NCI-H1436 (cell line): ENCODE results near the gene BSND.

ENCODE experiments used
- DNase-seq: peaks from one replicate; lab custom pipeline; 2025; lab: John Stamatoyannopoulos, UW

Gene BSND

GRCh38 chr1:54991939-54992338 is 6.8 kb upstream of the BSND start:
- DNase-seq, result no peak

GRCh38 chr1:54993140-54993539 is 5.6 kb upstream of the BSND start:
- DNase-seq, result no peak

DNA sequence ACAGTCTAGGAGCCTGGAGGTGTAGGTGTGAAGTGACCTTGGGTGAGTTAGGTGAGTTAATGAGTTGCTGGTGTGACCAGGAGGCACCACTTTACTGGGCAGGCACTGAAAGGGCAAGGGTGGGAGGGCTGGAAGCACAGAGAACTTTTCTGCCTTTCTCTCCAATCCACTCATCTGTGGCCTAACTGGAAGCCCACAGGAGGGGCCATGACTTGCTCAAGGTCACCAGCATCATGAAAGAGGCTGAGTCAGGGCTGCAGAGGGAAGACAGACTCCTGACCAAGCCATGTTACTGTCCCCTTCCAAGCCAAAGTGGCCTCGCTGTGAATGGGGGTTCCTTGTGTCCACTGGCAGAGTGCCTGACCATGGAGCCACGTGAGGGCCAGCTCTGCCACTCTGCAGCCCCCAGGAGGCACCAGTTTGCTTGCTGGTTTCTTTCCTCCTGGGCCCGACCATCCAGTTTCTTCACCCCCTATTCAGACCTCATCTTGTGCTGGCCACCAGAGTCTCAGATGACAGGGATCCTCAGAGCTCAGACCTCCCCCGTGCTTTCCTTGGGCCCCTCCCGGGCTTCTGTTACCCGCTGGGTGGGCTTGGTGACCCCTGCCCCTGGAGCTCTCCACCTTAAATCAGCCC is 4.3 kb upstream of the BSND start:
- no peak for DNase-seq

DNA sequence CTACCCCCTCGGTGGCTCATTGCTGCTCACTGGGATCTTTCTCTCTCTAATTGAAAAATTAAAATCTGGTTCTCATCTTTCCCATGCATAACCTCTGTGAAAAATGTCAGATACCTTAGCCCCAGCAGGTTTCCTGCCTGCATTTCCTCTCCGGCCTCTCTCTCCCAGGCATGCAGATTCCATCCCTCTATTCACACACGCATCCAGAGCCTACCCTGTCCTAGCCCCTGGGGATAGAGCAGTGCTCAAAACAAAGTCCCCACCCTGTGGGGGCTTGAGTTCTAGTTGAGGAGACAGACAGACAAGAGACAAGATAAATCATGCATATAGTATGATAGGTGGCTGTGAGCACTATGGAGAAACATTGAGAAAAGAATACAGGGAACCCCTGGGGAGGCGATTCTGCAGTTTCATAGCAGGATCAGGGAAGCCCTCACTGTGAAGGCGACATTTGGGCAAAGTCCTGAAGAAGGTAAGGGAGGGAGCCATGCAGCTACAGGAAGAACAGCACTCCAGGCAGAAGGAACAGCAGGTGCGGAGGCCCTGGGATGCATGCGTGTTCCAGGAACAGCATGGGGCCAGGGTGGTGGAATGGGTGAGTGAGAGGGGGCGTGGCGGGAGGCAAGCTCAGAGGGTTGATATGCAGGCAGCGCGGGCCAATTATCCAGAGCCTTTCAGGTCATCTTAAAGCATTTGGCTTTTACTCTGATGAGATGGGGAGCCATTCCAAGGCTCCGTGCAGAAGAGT is 3.5 kb upstream of the BSND start:
- no peak for DNase-seq

DNA sequence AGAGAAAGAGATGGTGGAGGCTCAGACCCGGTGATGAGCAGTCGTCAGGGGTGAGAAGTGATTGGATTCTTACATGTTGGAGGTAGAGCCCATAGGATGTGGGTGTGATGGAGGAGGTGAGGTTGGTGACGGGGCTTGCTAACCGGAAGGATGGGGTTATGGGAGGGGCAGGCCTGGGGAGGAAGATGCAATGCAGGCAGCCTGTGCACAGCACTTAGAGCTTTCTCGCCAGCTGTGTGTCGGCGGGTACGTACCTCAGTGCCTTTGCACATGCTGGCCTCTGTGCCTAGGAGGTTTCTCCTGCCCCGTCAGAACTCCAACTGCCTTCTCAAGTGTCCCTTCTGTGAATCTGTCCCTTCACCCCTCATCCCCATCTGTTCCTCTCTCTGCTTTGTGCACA is 2.9 kb upstream of the BSND start:
- DNase-seq, result no peak

DNA sequence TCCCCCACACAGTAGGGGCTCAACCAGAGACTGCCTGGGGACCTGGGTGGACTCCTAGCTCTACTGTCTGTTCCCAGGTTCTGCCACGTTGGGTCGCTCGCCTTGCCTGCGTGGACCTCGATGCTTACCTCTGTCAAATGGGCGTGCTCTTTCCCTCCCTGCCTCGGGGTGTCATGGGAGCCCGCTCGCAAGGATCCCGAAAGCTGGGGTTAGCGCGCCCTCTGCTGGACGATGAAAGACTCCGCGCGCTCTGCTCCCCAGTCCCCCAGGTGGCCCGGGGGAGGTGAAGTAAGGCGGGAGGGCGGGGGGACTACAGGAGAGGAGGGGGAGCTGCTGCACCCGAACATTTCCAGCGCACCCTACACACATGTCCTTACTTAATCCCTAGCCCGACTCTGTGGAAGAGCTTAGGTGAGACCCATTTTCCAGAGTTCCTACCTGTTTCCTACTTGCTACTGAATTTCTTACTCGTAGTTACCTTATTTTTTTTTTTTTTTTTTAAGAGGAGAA is 2.3 kb upstream of the BSND start:
- no peak for DNase-seq

GRCh38 chr1:54996869-54997710 is 1.6 kb upstream of the BSND start:
- DNase-seq, result no peak

DNA sequence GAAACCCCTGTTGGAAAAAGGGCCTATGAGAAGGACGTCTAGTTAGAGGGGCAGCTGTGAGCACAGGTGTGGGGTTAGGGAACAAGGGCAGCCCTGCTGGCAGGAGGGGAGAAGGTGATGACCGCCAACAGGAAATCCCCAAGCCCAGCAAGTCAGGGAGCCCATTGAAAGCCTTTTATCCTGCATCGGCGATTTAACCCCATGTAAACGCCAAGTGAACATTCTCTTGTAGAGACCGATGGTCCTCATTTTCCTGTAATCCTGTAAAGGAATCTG is 1.1 kb upstream of the BSND start:
- no peak for DNase-seq

DNA sequence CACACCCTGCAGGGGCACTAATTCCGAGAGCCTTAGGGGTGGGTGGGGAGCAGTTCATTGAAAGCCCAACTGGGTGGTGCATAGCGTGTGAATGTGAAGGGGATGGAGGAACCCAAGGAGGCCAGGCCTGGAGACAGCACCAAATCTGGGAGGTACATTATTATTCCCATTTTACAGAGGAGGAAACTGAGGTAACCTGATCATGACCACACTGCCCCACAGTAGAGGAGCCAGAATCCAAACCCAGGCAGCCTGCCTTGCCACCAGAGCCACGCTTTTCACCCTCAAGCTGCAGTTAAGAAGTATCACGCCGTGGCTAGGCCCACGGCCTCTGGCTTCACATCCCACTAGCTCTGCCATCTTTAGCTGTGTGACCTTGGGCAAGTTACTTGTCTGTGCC is 633 bp upstream of the BSND start:
- no peak for DNase-seq

- DNase-seq, result no peak
These were observed 1.7 kb downstream of the BSND start for GRCh38 chr1:55000110-55001085.

GRCh38 chr1:55001311-55001710 is 2.6 kb downstream of the BSND start:
- DNase-seq, result no peak

DNA sequence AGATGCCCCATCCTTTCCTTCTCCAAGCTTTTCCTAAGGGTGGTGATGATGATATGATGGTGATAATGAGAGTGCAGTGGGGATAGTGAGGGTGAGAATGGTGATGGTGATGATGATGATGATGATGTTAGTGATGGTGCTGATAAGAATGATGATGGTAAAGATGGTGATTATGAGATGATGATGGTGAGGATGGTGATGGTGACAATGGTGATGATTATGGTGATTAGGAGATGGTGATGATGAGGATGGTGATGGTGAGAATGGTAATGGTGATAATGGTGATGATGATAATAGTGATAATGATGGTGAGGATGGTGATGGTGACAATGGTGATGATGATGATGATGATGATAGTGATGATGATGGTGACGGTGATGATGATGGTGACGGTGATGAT is 4.0 kb downstream of the BSND start:
- DNase-seq, result no peak

- DNase-seq, result no peak
These were observed 6.8 kb downstream of the BSND start for GRCh38 chr1:55005351-55006140.

- DNase-seq, result no peak
These were observed 8.2 kb downstream of the BSND start for GRCh38 chr1:55006931-55007330.

DNA sequence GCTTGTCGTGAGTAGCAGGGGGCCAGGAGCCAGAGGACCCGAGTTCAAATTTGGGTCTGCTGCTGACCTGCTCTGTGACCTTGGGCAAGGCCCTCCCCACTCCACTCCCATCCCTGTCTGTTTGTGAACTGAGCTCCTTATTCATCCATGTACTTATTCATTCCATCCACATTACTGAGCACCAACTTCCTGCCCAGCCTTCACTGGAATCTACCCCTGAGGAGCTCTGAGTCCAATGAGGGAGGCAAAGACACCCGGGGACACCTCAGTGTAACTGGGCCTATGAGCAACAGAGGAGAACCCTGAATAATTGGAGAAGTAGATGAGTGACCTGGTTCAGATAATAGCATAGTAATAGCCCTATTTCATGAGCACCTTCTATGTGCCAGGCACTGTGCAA is 8.9 kb downstream of the BSND start:
- DNase-seq, result no peak

GRCh38 chr1:55010194-55010886 is 11.6 kb downstream of the BSND start:
- DNase-seq, result no peak

GRCh38 chr1:55010887-55011217 is 12.1 kb downstream of the BSND start:
- no peak for DNase-seq

DNA sequence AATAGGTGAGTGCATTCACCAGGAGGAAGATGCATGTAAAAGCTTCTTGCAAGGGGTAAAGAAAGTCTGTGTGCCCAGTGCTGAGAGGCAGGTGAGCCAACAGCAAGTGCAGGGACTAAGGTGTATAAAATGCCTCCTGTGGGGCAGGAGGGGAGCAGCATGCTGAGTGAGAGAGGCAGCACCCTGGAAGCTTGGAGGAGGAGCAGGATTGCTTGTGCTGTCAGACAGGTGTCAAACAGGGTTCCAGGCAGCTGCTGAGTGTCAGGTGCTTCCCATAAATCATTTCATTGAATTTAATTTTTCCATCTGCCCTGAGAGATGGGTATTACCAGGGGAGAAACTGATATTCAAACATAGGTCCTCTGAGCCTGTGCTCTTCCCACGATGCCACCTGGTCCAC is 13.9 kb downstream of the BSND start:
- peak; percentile 42 for DNase-seq

DNA sequence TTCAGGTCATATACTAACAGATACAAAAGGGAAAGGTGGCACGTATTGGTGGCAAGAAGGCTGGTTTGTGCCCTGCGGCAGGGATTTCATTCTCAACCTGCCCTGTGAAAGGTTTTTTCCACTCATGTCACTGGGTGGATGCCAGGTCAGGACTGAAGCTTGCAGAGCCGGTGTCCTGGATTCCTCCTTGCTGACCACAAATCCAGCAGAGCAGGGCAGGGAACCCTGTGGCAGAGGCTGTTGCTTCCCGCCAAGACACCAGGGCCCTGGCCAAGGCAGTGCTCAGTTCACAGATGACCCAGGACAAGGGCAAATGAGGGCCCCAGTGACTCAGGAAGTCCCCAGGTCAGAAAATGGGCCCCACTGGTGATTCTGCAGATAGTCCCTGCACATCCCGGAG is 16.4 kb downstream of the BSND start:
- DNase-seq, result no peak
